Tibial nerve (tissue), 4 donors: ENCODE measurements around the gene LCA5. TPM values are rescaled to one million over a fixed set of nuclear protein-coding genes. Genes with fewer than 3 reads are reported as not detected.

Experiments used
- DNase-seq, 2 donors: peaks; one replicate each; pipeline ENCODE4 v3.0.0-alpha.2; 2019; ENCODE audit warnings: low spot score in 2 of 2
- H3K27ac ChIP-seq, 4 donors: fragments of 200-600 bp; sonication (generic) in 3 of 4; one replicate each; pipeline ENCODE4 v1.5.1; 2017 to 2019; ENCODE audit warnings: mild to moderate bottlenecking in 1 of 4
- H3K27me3 ChIP-seq, 2 donors: fragments of 200-600 bp; sonication (generic) in 1 of 2; one replicate each; pipeline versions ENCODE4 v1.5.1 to v1.6.0; 2017 to 2019
- H3K36me3 ChIP-seq, 3 donors: fragments of 200-600 bp; sonication (generic); one replicate each; pipeline ENCODE4 v1.5.1; 2018 to 2019
- H3K4me1 ChIP-seq, 4 donors: fragments of 200-600 bp; sonication (generic) in 3 of 4; one replicate each; pipeline ENCODE4 v1.5.1; 2017 to 2019
- H3K4me3 ChIP-seq, 4 donors: fragments of 200-600 bp; sonication (generic) in 3 of 4; one replicate each; pipeline ENCODE4 v1.5.1; 2017 to 2019; ENCODE audit warnings: mild to moderate bottlenecking in 1 of 4, moderate library complexity in 1 of 4
- H3K9me3 ChIP-seq, 4 donors: fragments of 200-600 bp; sonication (generic) in 3 of 4; one replicate each; pipeline ENCODE4 v1.5.1; 2017 to 2019
- CTCF ChIP-seq, 5 experiments: fragments of 200-600 bp in 3 of 5; fragments of 450-650 bp in 2 of 5; sonication (generic) in 3 of 5; IDR thresholded peaks; one replicate each; pipeline ENCODE4 v1.5.1; 2016 to 2019; ENCODE audit warnings: antibody characterized with exemption in 5 of 5, mild to moderate bottlenecking in 3 of 5, moderate library complexity in 2 of 5
- EP300 ChIP-seq, 2 donors: sonication (generic); formaldehyde crosslinking; IDR thresholded peaks; one replicate each; pipeline ENCODE4 v1.6.1; 2017; ENCODE audit warnings: antibody characterized with exemption in 2 of 2, mild to moderate bottlenecking in 1 of 2
- POLR2A ChIP-seq, 2 donors: fragments of 450-650 bp; IDR thresholded peaks; one replicate each; pipeline ENCODE4 v1.6.1; 2017; ENCODE audit warnings: antibody characterized with exemption in 2 of 2, mild to moderate bottlenecking in 2 of 2, moderate library complexity in 2 of 2
- WGBS, 2 donors: methylation state at CpG; one replicate each; pipeline ENCODE4 v1.1.5; 2018; 5-methylcytosine and 5-hydroxymethylcytosine counted together
- total RNA-seq, 4 donors: library from RNA; depleted of rRNA; stranded (reverse); fragments of >200 nt; gene quantifications; one replicate each; pipeline ENCODE4 v1.1.0, GENCODE V29; 2016

LCA5 gene
- total RNA-seq, 4 donors from 2014 or later, result 5.1 to 15.7 (median 9.5) TPM

- TF ChIP-seq POLR2A (IDR thresholded peaks at IDR 0.05) (no peak), EP300 (IDR thresholded peaks at IDR 0.05) (no peak), CTCF (IDR thresholded peaks at IDR 0.05) (no peak)
- no peak overlapping the region for H3K27ac ChIP-seq
- no peak overlapping the region for H3K4me3 ChIP-seq
- no peak for DNase-seq
- H3K36me3 ChIP-seq, result no peaks in the 10 kb centered on the region
- 71 to 79% methylated on average over 8 of the region's 8 CpGs for WGBS, 2 donors
- no peaks in the 10 kb centered on the region for H3K9me3 ChIP-seq
- no peaks in the 10 kb centered on the region for H3K4me1 ChIP-seq
- H3K27me3 ChIP-seq, result no peaks in the 10 kb centered on the region
These were observed 68.6 kb downstream of the LCA5 start for GRCh38 chr6:79468587-79468986.

GRCh38 chr6:79468116-79468515 lies 69.1 kb downstream of the LCA5 start:
- Histone ChIP-seq H3K36me3 (no peaks in the 10 kb centered on the region), H3K4me1 (no peaks in the 10 kb centered on the region), H3K9me3 (no peaks in the 10 kb centered on the region), H3K4me3 (no peak overlapping the region), H3K27ac (no peak overlapping the region), H3K27me3 (no peaks in the 10 kb centered on the region)
- no peak for DNase-seq
- TF ChIP-seq EP300 (IDR thresholded peaks at IDR 0.05) (no peak), CTCF (IDR thresholded peaks at IDR 0.05) (no peak), POLR2A (IDR thresholded peaks at IDR 0.05) (no peak)
- 31 to 41% methylated on average over 2 of the region's 2 CpGs for WGBS, 2 donors

- no peak for DNase-seq
- H3K9me3 ChIP-seq, result no peaks in the 10 kb centered on the region
- no peak overlapping the region for H3K4me3 ChIP-seq
- no peaks in the 10 kb centered on the region for H3K36me3 ChIP-seq
- no peak overlapping the region for H3K27ac ChIP-seq
- no peaks in the 10 kb centered on the region for H3K27me3 ChIP-seq
- 7 to 8% methylated on average over 2 of the region's 2 CpGs for WGBS, 2 donors
- no peaks in the 10 kb centered on the region for H3K4me1 ChIP-seq
- no peak for TF ChIP-seq CTCF (IDR thresholded peaks at IDR 0.05)
- no peak for TF ChIP-seq POLR2A (IDR thresholded peaks at IDR 0.05)
- TF ChIP-seq EP300 (IDR thresholded peaks at IDR 0.05), result no peak
These were observed 69.5 kb downstream of the LCA5 start for GRCh38 chr6:79467716-79468115.

GRCh38 chr6:79466207-79466834 lies 70.9 kb downstream of the LCA5 start:
- H3K4me3 ChIP-seq, result no peak overlapping the region
- H3K9me3 ChIP-seq, result no peaks in the 10 kb centered on the region
- DNase-seq, result no peak
- WGBS, 2 donors, result 21 to 30% methylated on average over 6 of the region's 6 CpGs
- TF ChIP-seq EP300 (IDR thresholded peaks at IDR 0.05), result no peak
- TF ChIP-seq POLR2A (IDR thresholded peaks at IDR 0.05), result no peak
- TF ChIP-seq CTCF (IDR thresholded peaks at IDR 0.05), result peak in 4 of 5 experiments; percentile 25 to 50 (median 39)
- H3K36me3 ChIP-seq, result no peaks in the 10 kb centered on the region
- peaks cover 0 to 1% (median 0%) of the 10 kb centered on the region in 4 donors for H3K4me1 ChIP-seq
- no peaks in the 10 kb centered on the region for H3K27me3 ChIP-seq
- H3K27ac ChIP-seq, result no peak overlapping the region

- H3K4me1 ChIP-seq, result peaks cover 0 to 2% (median 0%) of the 10 kb centered on the region in 4 donors
- TF ChIP-seq CTCF (IDR thresholded peaks at IDR 0.05) (no peak), EP300 (IDR thresholded peaks at IDR 0.05) (no peak), POLR2A (IDR thresholded peaks at IDR 0.05) (no peak)
- no peak overlapping the region for H3K27ac ChIP-seq
- H3K9me3 ChIP-seq, result no peaks in the 10 kb centered on the region
- no peaks in the 10 kb centered on the region for H3K27me3 ChIP-seq
- no peak overlapping the region for H3K4me3 ChIP-seq
- DNase-seq, result no peak
- H3K36me3 ChIP-seq, result no peaks in the 10 kb centered on the region
- WGBS, 2 donors, result 89 to 92% methylated on average over 4 of the region's 4 CpGs
These were observed 71.8 kb downstream of the LCA5 start for GRCh38 chr6:79465381-79465780.
